OCI-LY7 (cell line): ENCODE results near the gene CNTN6. TPM values are rescaled to one million over a fixed set of nuclear protein-coding genes. Genes with fewer than 3 reads are reported as not detected.

Experiments used
- BruUV-seq: library from RNA; stranded (reverse); fragments of 400-500 nt; replicated peaks from 2 replicates; lab custom pipeline; 2021; lab: Mats Ljungman, UMichigan
- CTCF ChIA-PET: fragments of 300-600 bp; sonication (Branson Sonifier 250); formaldehyde crosslinking; loops from one replicate; lab custom pipeline; 2022; ENCODE audit warnings: antibody characterized with exemption; ENCODE audit not compliant: unreplicated experiment; lab: Charles Lee
- POLR2A ChIA-PET: fragments of 300-600 bp; sonication (Branson Sonifier 250); formaldehyde crosslinking; loops from one replicate; lab custom pipeline; 2022; ENCODE audit warnings: antibody characterized with exemption; lab: Charles Lee
- DNase-seq: peaks from one replicate; pipeline ENCODE4 v3.0.0-alpha.2; 2015; ENCODE audit warnings: low spot score
- H2AFZ ChIP-seq: fragments of 200-600 bp; sonication (generic), shearing (Covaris generic); 2 replicates; pipeline ENCODE4 v1.6.1; 2014; ENCODE audit warnings: mild to moderate bottlenecking, antibody characterized with exemption, low read length, moderate library complexity
- H3K27ac ChIP-seq: fragments of 200-600 bp; sonication (generic); 2 replicates; pipeline ENCODE4 v1.5.1; 2014; ENCODE audit warnings: mixed run types, low read depth, mild to moderate bottlenecking, moderate library complexity, low read length, inconsistent platforms; ENCODE audit not compliant: poor library complexity, severe bottlenecking
- H3K36me3 ChIP-seq: fragments of 200-600 bp; sonication (generic); 2 replicates; pipeline ENCODE4 v1.6.1; 2014; ENCODE audit warnings: mild to moderate bottlenecking, antibody characterized with exemption, low read length, moderate library complexity, mixed read lengths; ENCODE audit not compliant: insufficient read depth
- H3K4me1 ChIP-seq: fragments of 200-600 bp; sonication (generic); 2 replicates; pipeline ENCODE4 v1.5.1; 2014; ENCODE audit warnings: mild to moderate bottlenecking, low read length; ENCODE audit not compliant: insufficient read depth, poor library complexity, severe bottlenecking
- H3K4me2 ChIP-seq: fragments of 200-600 bp; sonication (generic); 2 replicates; pipeline ENCODE4 v1.6.1; 2014; ENCODE audit warnings: mild to moderate bottlenecking, low read length
- H3K4me3 ChIP-seq: fragments of 200-600 bp; sonication (generic); 2 replicates; pipeline ENCODE4 v1.5.1; 2014; ENCODE audit warnings: mild to moderate bottlenecking, low read depth, low read length; ENCODE audit not compliant: poor library complexity, severe bottlenecking
- H3K79me2 ChIP-seq: fragments of 200-600 bp; sonication (generic); 2 replicates; pipeline ENCODE4 v1.6.1; 2016; ENCODE audit warnings: low read depth, mild to moderate bottlenecking, low read length, moderate library complexity, mixed read lengths; ENCODE audit not compliant: insufficient read depth
- H3K9me2 ChIP-seq: fragments of 200-600 bp; sonication (generic); 2 replicates; pipeline ENCODE4 v1.6.1; 2016; ENCODE audit warnings: mild to moderate bottlenecking, low read length, mixed read lengths; ENCODE audit not compliant: insufficient read depth
- H3K9me3 ChIP-seq: fragments of 200-600 bp; sonication (generic); 2 replicates; pipeline ENCODE4 v1.6.1; 2014; ENCODE audit warnings: mild to moderate bottlenecking, mixed run types, low read length, mixed read lengths
- H4K20me1 ChIP-seq: fragments of 200-600 bp; sonication (generic); 2 replicates; pipeline ENCODE4 v1.6.1; 2014; ENCODE audit warnings: mild to moderate bottlenecking, antibody characterized with exemption, low read length, moderate library complexity, mixed read lengths; ENCODE audit not compliant: insufficient read depth
- CTCF ChIP-seq: fragments of 200-600 bp; sonication (generic); conservative IDR thresholded peaks from 2 replicates; pipeline ENCODE4 v1.5.1; 2014; ENCODE audit warnings: mild to moderate bottlenecking, antibody characterized with exemption, low read length, moderate library complexity, mixed read lengths
- EZH2phosphoT487 ChIP-seq: fragments of 200-600 bp; sonication (generic); IDR thresholded peaks from 2 replicates; pipeline ENCODE4 v1.6.1; 2018; ENCODE audit warnings: low read depth, borderline replicate concordance, mild to moderate bottlenecking, mixed run types, antibody characterized with exemption, low read length, moderate library complexity, mixed read lengths
- intact Hi-C: fragments of 100-400 bp; cut with micrococcal nuclease; formaldehyde crosslinking; loops from one replicate; pipeline ENCODE4 v1.10.0; 2022; ENCODE audit not compliant: unreplicated experiment
- total RNA-seq, 2 experiments: library from RNA; depleted of rRNA in 1 of 2; stranded (reverse); fragments of >200 nt in 1 of 2; shearing (Covaris generic) in 1 of 2; gene quantifications; 2 replicates each; pipeline ENCODE4 v1.2.3, GENCODE V29; 2014 to 2022

The CNTN6 gene
- total RNA-seq, 2 experiments from 2014 or later, result not detected

GRCh38 chr3:1326546-1326945 lies 233.7 kb downstream of the CNTN6 start:
- intact Hi-C loops, result no loop called here
- TF ChIP-seq EZH2phosphoT487, result no peak
- TF ChIP-seq CTCF, result no peak
- POLR2A ChIA-PET, result no interaction called here
- no peaks in the 10 kb centered on the region for H3K79me2 ChIP-seq
- no peaks in the 10 kb centered on the region for H3K4me1 ChIP-seq
- H2AFZ ChIP-seq, result no peak overlapping the region
- CTCF ChIA-PET, result no interaction called here
- no peak for DNase-seq
- no peak overlapping the region for H3K4me2 ChIP-seq
- H3K9me3 ChIP-seq, result no peaks in the 10 kb centered on the region
- no peak overlapping the region for H3K27ac ChIP-seq
- no TSS peak for BruUV-seq
- no peak overlapping the region for H3K4me3 ChIP-seq
- no peaks in the 10 kb centered on the region for H3K36me3 ChIP-seq
- no peaks in the 10 kb centered on the region for H4K20me1 ChIP-seq
- H3K9me2 ChIP-seq, result no peaks in the 10 kb centered on the region

GRCh38 chr3:1330107-1330506 lies 237.3 kb downstream of the CNTN6 start:
- no TSS peak for BruUV-seq
- no peak for DNase-seq
- Histone ChIP-seq H3K4me3 (no peak overlapping the region), H3K9me3 (no peaks in the 10 kb centered on the region), H3K4me1 (no peaks in the 10 kb centered on the region), H3K9me2 (no peaks in the 10 kb centered on the region), H3K4me2 (no peak overlapping the region), H4K20me1 (no peaks in the 10 kb centered on the region), H3K36me3 (no peaks in the 10 kb centered on the region), H3K27ac (no peak overlapping the region), H2AFZ (no peak overlapping the region), H3K79me2 (no peaks in the 10 kb centered on the region)
- ChIA-PET CTCF (interaction anchor here (1.0 kb wide), 1 partner anchor 16 kb away, joined by 3 read pairs; no protein-coding TSS in a partner anchor), POLR2A (no interaction called here)
- TF ChIP-seq EZH2phosphoT487, result no peak
- no peak for TF ChIP-seq CTCF
- intact Hi-C loops, result no loop called here

GRCh38 chr3:1346386-1346785 lies 253.6 kb downstream of the CNTN6 start:
- Histone ChIP-seq H3K4me2 (no peak overlapping the region), H3K4me3 (no peak overlapping the region), H2AFZ (no peak overlapping the region), H3K9me3 (no peaks in the 10 kb centered on the region), H4K20me1 (no peaks in the 10 kb centered on the region), H3K4me1 (no peaks in the 10 kb centered on the region), H3K79me2 (no peaks in the 10 kb centered on the region), H3K9me2 (no peaks in the 10 kb centered on the region), H3K27ac (no peak overlapping the region), H3K36me3 (no peaks in the 10 kb centered on the region)
- no peak for DNase-seq
- ChIA-PET CTCF (no interaction called here), POLR2A (interaction anchor here (1.8 kb wide), 1 partner anchor 29 kb away, joined by 3 read pairs; no protein-coding TSS in a partner anchor)
- BruUV-seq, result no TSS peak
- no peak for TF ChIP-seq EZH2phosphoT487
- TF ChIP-seq CTCF, result no peak
- intact Hi-C loops, result no loop called here
